Retinal pigment epithelial cell (primary cell): ENCODE results near the gene CBL.
"Not testable (repeated sequence)": the region's sequence is repeated elsewhere in the genome, so short reads cannot be mapped to it uniquely, and the experiment has no call there.

Source experiments
- DNase-seq: peaks from one replicate; pipeline ENCODE4 v3.0.0-alpha.2; 2010; ENCODE audit warnings: low read depth
- H3K4me3 ChIP-seq: 2 replicates; pipeline ENCODE4 v1.5.1; 2011; ENCODE audit warnings: mild to moderate bottlenecking, low read length, control low read depth, moderate library complexity
- CTCF ChIP-seq: conservative IDR thresholded peaks from 2 replicates; pipeline ENCODE4 v1.5.1; 2011; ENCODE audit warnings: low read depth, low read length, control low read depth, inconsistent platforms

The CBL gene

GRCh38 chr11:119193001-119193400 is 13.1 kb upstream of the CBL start:
- no peak for DNase-seq
- TF ChIP-seq CTCF: no peak
- H3K4me3 ChIP-seq: no peak overlapping the region

- no peak overlapping the region for H3K4me3 ChIP-seq
- TF ChIP-seq CTCF: no peak
- no peak for DNase-seq
These were observed 12.5 kb upstream of the CBL start for GRCh38 chr11:119193626-119194025.

- no peak for TF ChIP-seq CTCF
- H3K4me3 ChIP-seq: no peak overlapping the region
- no peak for DNase-seq
These were observed 11.2 kb upstream of the CBL start for GRCh38 chr11:119194811-119195440.

GRCh38 chr11:119195680-119196079 is 10.5 kb upstream of the CBL start:
- H3K4me3 ChIP-seq: no peak overlapping the region
- DNase-seq: no peak
- TF ChIP-seq CTCF: no peak

GRCh38 chr11:119196833-119197483 is 9.2 kb upstream of the CBL start:
- no peak overlapping the region for H3K4me3 ChIP-seq
- peak; percentile 44 for DNase-seq
- TF ChIP-seq CTCF: peak; percentile 85

GRCh38 chr11:119198925-119199324 is 7.2 kb upstream of the CBL start:
- no peak for TF ChIP-seq CTCF
- no peak overlapping the region for H3K4me3 ChIP-seq
- no peak for DNase-seq

- not testable (repeated sequence) for DNase-seq, H3K4me3 ChIP-seq
These were observed 4.9 kb upstream of the CBL start for GRCh38 chr11:119201236-119201635.
